A172 (cell line): ENCODE data around the gene ATG7. TPM values are rescaled to one million over a fixed set of nuclear protein-coding genes. Genes with fewer than 3 reads are reported as not detected.
A peak's percentile ranks its signal among the peaks of the same experiment; 100 is the strongest.
"Not testable (repeated sequence)": the region's sequence is repeated elsewhere in the genome, so short reads cannot be mapped to it uniquely, and the experiment has no call there.

Experiments used
- DNase-seq: peaks from one replicate; pipeline ENCODE4 v3.0.0-alpha.2; 2015; ENCODE audit warnings: low spot score
- total RNA-seq: library from RNA; depleted of rRNA; stranded (reverse); fragments of >200 nt; shearing (Covaris generic); gene quantifications from 2 replicates; pipeline ENCODE4 v1.2.3, GENCODE V29; 2014

The ATG7 gene
- total RNA-seq, 1 experiment from 2014 or later, result 68.2 TPM

DNA sequence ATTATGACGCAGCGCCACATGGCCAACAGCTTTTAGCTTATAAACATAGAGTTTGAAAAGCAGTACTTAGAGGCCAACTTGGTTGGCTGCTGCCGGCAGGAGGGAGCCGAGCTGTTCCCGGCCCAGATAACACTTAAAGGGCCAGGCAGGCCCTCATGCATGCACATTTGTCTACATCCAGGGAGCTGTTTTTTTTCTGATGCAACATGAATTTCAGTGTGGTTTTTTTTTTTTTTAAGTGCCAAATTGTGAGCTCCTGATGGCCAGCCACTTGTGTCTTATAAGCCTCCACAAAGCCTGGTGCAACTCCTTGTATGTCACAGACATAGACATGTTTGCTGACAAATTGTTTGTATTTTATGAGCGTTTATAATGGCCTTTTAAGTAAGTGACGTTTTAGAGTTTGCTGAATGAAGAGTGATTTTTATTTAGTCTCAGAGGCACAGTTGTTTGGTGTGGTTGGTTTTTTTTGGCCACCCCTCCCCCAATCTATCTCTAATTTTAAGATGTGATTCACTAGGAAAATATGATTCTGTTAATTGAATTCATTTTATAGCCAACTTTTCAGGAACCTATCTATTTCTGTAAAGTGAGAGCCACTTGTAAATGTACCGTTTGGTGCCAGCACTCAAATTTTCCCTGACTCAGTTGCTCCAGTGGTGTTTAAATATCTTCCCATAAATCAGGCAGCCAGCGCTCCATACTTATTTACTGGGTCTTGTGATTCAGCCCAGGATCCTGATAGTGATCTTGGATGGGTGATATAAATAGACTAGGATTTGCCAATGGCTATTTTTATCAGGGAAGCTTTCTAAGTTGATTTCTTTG is 237.2 kb downstream of the ATG7 start:
- peak; percentile 75 for DNase-seq

DNA sequence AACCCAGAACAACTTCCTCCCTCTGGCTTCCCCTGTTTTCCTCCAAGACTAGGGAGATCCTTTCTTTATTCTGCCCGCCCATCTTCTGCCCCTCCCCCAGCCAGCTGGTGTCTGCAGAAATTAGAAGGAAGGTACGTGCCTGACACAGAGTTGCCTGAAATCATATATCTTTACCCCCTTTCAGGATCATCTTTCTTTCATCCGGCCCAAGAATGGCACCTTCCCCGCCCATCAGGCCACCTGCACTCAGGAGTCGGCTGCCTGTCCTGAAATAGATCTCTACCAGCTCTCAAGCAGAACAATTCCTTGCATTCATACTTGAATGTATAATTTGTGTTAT is 237.8 kb downstream of the ATG7 start:
- no peak for DNase-seq

DNA sequence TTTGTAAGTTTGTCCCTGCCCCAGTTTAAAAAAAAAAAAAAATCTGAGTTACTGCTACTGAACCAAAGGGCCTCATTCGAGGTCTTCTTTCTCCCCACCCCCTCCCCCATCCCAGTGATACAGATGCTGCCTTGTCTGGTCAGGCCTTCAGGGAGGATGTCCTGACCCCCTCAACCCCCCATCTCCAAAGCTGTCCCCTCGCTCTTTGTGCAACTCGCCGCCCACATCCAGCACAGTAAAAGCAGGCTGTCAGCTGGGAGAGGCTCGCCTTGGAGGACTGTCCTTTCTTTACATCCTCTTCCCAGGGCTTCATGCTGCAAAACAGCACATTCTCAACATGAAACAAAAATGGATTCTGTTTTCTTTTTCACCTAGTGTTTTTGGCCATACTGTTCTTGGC is 238.2 kb downstream of the ATG7 start:
- no peak for DNase-seq

DNA sequence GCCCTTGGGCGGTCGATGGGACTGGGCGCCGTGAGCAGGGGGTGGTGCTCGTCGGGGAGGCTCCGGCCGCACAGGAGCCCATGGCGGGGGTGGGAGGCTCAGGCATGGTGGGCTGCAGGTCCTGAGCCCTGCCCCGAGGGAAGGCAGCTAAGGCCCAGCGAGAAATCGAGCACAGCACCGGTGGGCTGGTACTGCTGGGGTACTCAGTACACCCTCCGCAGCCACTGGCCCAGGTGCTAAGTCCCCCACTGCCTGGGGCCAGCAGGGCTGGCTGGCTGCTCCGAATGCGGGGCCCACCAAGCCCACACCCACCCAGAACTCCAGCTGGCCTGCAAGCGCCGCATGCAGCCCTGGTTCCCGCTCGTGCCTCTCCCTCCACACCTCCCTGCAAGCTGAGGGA is 239.4 kb downstream of the ATG7 start:
- not testable (repeated sequence) for DNase-seq

DNA sequence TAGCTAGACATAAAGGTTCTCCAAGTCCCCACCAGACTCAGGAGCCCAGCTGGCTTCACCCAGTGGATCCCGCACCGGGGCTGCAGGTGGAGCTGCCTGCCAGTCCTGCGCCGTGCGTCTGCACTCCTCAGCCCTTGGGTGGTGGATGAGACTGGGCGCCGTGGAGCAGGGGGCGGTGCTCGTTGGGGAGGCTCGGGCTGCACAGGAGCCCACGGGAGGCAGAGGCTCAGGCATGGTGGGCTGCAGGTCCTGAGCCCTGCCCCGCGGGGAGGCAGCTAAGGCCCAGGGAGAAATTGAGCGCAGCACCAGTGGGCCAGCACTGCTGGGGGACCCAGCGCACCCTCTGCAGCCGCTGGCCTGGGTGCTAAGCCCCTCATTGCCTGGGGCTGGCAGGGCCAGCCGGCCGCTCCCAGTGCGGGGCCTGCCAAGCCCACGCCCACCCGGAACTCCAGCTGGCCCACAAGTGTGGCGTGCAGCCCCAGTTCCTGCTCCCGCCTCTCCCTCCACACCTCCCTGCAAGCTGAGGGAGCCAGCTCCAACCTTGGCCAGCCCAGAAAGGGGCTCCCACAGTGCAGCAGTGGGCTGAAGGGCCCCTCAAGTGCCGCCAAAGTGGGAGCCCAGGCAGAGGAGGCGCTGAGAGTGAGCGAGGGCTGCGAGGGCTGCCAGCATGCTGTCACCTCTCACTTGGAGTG is 241.1 kb downstream of the ATG7 start:
- DNase-seq, result not testable (repeated sequence)

DNA sequence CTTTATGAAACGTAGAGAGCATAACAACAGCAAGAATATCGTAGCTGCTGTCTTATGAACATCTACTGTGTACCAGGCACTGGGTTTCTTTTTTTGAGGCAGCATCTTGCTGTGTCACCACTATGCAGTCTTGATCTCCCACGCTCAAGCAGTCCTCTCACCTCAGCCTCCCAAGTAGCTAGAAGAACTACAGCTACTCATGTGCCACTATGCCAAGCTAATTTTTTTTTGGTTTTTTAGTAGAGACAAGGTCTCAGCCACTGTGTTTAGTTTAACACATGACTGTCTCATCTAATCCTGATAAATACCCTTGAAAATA is 241.6 kb downstream of the ATG7 start:
- DNase-seq, result no peak

DNA sequence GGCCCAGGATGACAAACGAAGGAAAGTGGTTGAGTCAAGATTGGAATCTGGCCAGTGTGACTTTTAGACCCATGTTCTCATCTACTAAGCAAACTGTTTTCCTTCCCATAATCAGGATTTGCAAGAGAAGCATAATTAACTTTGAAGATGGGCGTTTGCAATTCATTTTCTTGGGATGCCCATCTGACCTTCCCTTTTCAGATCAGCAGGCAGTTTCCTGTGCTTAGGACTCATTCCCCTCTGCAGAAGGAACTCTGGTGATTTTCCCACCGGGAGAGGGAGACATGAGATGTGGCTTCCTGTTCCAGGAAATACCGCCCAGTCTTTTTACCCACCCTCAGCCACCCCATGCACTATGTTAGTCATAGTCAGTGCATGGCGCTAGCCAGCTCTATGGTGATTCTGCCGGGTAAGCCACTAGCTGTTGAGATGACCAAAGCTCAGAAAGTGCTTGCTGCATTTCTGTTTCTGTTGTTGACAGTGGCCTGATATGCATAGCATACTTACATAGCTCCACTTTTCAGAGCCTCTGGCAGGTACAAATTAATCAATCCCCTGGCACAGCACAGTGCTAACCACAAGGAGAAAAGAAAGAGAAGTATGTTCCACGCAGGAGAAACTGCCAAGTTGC is 242.1 kb downstream of the ATG7 start:
- peak; percentile 97 for DNase-seq

DNA sequence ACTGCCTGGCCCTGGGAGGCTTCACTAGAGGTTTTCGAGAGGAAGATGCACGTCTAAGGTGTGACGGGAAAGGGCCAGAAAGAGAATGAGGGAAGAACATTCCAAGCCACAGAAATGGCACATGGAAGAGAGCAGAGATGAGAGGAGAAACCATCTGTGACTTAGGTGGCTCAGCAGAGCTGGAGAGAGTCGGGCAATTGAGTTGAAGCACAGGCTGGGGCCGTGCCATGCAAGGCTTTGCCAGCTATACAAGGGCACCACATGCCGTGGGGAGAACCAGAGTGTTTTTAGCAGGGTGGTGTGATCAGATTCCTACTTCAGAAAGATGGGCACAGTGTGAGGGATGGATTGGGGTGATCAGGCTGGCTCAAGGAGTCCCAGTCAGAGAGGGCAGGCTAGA is 245.4 kb downstream of the ATG7 start:
- no peak for DNase-seq

DNA sequence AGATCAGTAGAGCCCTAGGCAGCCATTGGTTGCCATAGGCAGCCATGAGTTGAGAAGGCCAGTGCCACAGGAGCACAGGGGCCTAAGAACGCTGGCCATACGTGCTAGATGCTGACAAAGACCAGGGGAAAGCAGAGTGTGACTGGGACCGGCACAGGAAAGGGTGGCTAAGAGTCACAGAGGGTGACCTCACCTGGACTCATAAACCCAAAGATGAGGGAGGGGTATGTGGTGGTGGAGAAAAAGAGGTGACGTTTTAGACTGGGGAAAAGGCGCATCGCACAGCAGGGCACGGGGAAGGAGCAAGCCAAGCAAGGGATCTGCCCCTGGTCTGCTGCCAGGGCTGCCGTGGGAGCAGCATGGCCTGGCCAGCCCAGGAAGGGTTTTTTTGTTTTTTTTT is 249.0 kb downstream of the ATG7 start:
- DNase-seq, result no peak

DNA sequence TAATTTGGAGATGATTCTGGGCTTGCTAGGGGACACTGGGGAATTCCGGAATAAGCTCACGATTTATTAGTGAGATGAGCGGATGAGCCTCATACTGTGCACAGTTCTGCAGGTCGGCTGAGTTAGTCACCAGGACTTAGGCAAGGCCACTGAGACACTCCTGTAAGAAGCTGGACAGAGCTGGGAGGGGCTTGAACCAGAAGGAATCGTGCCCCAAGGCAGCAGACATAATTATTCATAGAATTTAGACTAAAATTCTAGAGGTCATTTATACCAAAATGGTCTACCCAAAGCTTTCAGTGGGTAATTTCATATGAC is 250.2 kb downstream of the ATG7 start:
- DNase-seq, result peak; percentile 76

DNA sequence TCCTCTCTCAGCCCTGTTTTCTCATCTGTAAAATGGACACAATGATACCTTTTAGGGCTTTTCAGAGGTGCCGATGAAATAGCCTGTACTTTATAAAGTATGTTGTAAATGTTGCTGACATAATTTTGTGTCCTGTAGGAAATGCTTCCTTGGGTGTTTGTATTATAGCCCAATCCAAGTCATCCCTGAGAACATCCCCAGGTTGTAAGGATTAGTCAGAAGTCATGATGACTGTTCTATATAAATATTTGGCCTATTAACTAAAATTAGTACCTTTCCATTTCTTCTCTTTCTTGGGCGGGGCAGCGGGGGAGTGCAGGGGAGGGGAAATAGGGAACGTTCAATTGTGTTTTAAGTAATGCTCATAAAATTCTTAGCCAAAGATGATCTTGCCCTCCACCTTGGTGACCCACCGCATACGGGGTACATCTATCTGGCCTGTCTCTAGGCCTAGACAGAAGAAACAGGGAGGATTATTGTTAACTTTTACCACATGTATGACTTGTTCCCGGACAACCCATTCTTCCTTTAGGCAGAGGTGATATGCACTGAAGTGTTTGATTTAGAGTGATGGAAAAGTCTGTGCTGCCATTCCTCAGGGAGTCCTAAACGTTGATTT is 250.9 kb downstream of the ATG7 start:
- DNase-seq, result peak; percentile 48

DNA sequence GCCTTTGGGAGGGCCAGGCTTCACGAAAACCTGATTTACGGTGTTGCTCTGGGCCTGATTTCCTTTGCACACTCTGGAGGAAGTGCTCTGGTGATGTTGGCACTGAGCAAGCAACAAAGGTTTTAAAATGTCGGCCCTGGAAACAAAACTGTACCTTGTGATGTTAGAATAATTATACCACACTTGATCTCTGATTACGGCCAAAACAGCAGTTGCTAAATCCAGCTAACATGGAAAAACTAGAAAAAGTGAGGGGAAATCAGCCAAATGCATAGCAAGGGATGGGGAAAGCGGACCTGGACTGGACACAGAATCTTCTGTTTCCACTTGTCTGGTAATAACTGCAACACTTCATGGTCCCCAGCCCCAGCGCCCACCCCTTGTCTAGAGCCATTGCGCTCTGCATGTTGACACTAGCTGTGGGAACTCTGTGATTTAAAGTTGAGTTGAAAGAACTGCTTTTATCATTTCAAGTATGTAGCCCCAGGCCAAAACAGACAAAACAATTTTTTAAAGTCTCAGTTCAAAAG is 251.4 kb downstream of the ATG7 start:
- DNase-seq, result no peak

DNA sequence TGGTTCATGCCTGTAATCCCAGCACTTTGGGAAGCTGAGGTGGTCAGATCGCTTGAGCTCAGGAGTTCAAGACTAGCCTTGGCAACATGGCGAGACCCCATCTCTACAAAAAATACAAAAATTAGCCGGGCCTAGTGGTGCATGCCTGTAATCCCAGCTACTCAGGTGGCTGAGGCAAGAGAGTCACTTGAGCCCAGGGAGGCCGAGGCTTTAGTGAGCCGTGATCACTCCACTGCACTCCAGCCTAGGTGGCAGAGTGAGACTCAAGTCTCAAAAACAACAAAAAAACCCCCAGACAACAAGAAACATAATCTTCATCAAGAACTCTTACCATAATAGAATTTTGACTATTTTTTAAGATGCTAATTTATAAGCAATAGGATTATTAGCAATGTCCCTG is 253.9 kb downstream of the ATG7 start:
- DNase-seq, result not testable (repeated sequence)

DNA sequence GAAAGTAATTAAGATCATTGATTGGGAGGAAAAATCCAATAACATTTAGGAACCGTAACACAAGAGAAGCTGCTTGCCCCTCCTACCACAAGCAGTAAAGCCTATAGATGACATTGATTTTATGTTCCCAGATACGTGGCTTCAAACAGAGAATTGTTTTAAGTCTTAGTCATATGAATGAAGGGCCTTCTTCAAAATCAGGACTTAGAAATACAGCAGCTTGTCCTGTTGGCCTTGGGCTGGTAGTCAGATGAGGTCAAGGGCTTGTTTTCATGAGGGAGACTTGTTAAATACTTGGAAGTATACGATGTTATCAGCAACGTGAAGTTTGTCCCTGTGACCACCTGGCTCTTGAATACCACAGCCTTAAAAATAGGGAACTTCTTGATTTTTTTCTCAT is 257.1 kb downstream of the ATG7 start:
- DNase-seq, result no peak

DNA sequence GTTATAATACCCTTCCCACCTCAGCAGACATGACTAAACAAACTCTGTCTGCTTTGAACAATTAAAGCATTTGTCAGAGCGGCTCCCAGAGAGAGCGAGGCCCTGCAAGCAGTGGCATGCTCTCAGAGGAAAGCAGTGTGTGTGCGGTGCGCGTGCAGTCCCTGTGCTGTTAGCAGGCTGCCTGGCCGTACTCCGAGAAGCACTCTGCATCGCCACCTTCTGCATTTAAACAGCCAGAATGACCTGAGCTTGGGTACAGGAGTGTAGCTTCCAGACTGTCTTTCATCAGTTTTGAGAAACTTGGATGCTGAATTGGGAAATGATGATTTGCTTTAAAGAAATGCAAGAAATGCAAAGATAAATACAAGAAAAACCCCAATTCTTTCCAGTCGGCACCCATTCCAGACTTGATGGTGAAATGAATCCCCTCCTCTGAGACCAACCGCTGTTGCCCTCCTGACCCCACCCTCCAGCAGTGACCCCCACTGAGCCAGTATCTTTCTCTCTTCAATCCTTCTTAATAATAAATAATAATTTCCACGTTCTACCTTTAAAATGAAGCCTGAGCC is 258.0 kb downstream of the ATG7 start:
- peak; percentile 90 for DNase-seq

DNA sequence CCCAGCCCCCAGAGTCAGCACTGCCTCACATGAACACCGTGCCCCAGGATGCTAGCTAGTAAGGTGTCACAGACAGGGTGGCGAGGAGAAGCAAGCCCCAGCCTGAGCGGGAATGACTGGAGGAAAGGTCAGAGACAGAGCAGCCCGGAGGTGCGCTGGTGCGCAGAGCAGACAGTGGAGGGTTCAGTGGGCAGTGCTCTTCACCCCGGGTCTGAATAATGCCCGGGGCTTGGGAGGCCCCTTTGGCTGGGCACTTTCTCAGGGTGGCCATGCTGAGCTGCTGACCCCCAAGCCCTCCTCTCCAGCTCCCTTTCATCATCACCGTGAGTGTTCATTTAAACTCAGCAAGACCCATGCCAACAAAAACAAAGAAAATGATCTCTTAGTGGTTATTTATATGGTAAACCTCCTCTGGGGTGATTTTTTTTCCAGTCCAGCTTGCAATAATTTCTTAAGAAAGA is 260.8 kb downstream of the ATG7 start:
- no peak for DNase-seq

DNA sequence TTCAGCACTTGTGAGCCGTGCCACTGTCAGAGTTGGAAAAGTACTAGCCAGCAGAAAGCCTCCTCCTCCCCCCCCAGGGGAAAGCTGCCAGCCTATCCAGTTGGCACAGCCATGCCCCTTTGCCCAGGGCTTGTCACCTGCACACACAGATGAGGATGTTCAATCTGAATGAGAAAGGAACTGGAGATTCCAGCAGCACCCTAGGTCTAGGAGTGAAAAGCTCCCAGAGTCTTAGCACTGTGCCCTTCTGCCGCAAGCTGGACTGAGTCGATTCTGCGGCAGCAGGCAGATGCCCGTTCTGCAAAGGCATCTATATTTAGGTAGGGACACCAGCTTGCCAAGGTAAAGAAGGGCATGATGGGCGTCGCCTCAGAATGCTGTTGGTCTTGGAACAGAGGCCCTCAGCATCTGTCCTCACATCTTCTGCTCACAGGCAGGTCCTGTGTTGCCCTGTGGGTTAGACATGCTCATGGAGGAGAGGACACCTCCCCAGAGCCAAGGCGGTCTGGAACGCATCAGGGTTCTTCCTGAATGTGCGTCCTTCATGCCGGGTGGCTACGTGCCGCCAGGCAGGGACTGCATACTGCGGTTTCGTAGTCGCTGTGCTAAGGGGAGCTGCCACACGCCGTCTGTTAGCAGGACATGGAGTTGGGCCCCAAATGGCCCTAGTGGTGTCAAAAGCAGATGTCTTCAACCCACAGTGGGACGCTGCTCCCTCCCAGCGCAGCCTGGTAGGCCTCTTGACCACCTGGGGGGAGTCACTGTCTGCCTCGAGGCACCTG is 262.0 kb downstream of the ATG7 start:
- no peak for DNase-seq

DNA sequence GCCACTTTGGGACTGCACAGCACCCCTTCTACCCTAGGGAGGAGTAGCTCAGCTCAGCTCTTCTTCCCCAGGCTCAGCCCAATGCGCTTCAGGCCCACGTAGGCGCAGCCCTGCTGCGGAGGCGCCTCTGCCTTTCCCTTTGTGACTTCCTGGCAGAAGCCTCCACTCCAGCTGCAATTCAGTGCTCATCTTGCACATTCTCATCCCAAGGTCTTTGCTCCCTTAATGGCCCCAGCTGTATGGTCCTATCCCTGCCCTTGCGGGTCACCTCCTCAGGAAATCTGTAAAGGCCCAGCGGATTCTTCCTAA is 262.6 kb downstream of the ATG7 start:
- DNase-seq, result no peak

DNA sequence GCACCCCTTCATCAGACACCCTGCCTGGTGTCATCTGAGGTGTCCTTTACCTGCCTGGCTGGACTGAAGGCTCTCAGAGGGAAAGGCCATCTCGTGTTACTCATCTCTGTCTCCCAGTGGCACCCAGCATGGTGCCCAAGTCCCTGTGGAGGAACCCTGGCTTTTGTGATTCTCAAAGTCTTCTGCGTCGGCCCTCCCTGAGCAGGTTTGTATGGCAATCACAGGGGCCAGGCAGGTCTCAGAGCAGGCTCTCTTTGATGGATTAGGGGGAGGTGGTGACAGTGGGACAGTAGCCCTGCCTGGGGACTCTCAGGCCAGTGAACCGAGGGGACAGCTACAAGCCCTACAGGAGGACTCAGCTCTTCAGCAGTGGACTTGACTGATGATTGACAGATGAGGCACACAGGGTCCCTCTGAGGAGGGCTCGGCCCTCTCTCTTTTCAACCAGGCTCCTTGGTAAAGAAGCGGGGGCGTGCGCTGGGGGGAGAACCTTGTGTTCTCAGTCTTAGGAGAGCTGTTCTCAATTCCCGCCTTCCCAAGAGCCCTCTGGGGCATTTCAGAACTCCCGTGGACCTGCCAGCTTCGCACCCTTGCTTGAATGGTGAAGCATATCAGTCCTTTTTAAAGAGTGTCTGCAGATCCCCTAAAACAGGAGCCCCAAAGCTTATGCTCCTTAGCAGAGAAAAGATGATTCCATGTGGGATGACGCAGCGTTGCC is 263.2 kb downstream of the ATG7 start:
- no peak for DNase-seq

DNA sequence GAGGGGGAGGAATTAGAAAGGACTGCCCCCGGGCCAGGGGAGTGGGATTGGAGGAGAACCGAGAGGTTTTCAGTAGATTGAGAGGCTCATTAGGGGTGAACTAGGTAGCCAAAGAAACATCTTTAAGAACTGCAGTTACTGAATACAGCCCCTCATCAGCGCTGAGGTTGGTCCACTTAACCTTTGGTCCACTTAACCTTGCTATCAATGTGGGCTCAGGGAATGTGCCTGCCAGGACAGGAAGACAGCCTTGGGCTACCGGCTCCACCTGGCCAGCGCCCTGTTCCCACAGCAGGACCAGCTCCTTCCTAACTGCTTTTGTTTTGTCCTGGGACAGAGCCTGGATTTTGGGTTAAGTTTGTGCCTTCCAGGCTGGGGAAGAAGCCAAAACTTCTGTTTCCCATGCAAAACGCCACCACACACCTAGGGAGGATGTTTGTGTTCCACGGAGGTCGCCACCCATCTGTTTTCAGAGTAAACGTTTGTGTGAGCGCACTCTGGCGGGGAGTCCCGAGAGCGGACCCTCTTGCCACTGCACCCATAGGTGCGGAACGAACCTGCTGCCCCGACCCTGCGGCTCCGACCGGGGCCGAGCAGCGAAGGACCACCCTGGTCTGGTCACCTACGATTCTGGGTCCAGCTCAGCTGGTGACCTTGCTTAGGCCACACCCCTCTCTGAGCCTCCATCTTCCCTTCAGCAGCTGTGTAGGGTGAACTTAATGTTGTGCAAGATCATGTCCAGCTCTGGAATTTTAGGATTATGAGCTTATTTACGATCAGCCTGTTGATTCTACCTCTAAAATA is 264.1 kb downstream of the ATG7 start:
- DNase-seq, result no peak
